ENCODE results near the gene YTHDC2.
"Not testable (repeated sequence)": the region's sequence is repeated elsewhere in the genome, so short reads cannot be mapped to it uniquely, and the experiment has no call there.

The YTHDC2 gene

DNA sequence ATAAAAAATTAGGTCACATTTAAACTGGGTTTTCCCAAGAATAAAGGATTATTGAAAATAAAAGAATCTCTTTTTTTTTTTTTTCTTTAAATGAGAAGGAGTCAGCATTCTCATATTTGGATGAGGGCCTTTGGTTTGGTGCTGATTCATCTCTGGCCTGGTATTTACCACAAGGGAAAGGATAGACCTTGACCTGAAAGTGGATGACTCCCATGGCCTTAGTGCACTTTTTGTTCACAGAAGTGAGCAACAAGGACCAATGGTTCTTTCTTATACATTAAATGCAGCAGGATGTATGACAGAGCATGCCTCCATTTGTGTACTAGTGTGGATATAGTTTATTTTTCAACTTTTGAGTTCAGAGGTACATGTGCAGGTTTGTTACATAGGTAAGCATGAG lies 6.9 kb downstream of the YTHDC2 start:
- peak; percentile 41 for DNase-seq

DNA sequence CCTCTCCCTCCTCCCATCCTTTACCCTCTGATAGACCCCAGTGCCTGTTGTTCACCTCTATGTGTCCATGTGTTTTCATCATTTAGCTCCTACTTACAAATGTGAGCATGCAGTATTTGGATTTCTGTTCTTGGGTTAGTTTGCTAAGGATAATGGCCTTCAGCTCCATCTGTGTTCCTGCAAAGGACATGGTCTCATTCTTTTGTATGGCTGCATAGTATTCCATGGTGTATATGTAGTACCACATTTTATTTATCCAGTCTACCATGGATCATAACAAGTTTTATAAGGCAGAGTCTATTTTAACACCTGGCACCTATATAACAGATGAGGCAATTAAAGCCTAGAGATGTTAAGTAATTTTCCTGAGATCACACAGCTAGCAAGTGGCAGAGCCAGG lies 7.4 kb downstream of the YTHDC2 start:
- no peak for DNase-seq

DNA sequence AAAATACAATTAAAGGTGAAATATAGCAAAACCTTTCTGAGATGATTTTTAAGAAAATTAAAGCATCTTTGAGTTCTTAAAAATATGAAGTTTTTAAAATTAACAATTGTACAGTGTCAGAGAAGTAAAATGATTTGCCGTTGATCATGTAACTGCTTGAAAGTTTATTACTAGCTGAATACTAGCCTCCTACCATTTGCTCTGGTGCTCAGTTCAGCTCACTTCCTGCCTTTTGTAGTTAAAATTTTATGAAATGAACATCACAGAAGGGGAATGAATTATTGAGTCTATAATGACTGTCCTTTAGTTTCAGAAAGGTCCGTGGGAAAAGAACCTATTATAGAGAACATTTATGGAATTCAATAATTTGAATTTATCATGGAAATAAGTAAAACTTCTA lies 9.7 kb downstream of the YTHDC2 start:
- DNase-seq, result no peak

DNA sequence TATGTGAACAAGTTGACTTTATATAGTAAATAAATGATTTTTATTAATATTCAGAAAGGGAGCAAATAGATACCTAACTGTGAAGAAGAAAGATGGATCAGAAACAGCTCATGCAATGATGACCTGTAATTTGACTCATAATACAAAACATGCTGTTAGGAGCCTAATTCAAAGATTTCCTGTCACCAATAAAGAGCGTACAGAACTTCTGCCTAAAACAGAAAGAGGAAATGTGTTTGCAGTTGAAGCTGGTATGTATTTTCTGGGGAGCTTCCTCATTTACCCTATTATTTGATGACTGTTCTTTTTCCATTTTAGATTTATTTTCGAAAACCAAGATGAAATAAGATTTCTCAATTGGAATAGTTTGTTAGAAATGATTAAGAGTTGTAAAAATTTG lies 11.4 kb downstream of the YTHDC2 start:
- DNase-seq, result no peak

DNA sequence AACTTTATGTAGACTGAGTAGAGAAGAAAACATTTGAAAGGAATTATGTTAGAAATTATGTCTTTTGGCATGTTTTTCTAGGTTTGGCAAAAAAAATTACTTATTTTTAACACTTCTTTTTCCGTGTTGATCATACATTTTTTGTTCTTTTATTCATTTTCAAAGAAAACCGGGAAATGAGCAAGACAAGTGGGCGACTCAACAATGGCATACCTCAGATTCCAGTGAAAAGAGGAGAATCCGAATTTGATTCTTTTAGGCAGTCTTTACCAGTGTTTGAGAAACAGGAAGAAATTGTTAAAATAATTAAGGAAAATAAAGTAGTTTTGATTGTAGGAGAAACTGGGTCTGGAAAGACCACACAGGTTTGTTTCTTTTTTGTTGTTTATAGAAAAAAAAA lies 12.9 kb downstream of the YTHDC2 start:
- no peak for DNase-seq

DNA sequence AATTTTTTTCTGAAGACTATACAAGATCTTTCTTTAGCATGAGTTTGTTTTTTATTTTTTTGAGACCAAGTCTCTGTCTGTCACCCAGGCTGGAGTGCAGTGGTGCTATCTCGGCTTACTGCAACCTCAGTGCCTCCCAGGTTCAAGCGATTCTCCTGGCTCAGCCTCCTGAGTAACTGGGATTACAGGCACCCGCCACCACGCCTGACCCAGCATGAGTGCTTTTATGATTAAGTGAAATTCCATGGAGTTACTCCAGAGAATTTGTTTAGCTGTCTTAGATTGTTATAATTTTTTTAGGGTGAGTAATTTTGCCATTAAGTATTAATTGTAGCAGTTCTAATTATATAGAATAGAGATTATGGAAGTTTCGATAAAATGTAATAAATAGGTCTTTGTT lies 14.3 kb downstream of the YTHDC2 start:
- DNase-seq, result no peak

DNA sequence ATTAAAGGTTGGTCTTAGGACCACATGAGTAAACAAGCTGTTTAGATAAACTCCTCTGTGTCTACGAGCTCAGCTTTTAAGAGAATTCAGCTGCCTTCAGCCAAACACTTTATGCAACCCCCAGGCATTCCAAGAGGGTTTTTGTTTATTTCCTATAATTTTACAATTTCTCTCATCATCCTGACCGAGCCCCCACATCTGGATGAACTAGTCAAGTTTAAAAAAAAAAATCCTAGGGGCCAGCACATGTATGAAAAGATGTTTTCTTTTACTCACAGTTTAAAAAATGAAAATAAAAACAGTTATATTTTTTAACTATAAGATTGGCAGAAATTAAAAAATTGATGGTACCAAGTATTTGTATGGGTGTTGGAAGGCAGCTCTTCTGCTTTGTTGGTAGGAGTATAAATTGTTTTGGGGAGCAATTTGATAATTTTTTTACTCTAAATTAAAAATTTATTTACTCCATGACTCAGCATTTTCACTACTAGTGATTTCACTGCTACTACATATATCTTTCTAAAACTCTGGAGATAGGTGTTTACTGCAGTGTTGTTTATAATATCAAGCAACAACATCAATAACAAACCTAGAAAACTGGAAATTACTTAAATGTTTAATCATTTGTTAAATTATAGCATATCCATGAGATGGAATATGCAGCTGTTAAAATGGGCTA lies 18.1 kb downstream of the YTHDC2 start:
- no peak for DNase-seq

DNA sequence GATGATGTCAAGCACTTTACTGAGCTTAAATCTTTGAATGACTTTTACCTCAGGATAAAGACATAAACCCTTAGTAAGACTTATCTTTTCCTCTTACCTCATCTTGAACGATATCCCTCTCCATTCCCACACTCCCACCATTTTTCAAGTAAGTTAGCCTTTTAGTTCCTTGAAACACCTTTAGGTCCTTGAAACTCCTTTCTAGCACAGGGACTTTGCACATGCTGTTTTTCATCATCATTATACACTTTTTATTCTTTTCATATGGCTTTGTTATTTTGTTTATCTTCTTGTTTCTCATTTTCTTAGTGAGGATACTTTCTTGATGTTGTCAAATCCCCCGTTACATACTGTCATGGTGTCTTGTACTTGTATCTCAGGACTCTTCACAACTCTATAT lies 24.8 kb downstream of the YTHDC2 start:
- no peak for DNase-seq

DNA sequence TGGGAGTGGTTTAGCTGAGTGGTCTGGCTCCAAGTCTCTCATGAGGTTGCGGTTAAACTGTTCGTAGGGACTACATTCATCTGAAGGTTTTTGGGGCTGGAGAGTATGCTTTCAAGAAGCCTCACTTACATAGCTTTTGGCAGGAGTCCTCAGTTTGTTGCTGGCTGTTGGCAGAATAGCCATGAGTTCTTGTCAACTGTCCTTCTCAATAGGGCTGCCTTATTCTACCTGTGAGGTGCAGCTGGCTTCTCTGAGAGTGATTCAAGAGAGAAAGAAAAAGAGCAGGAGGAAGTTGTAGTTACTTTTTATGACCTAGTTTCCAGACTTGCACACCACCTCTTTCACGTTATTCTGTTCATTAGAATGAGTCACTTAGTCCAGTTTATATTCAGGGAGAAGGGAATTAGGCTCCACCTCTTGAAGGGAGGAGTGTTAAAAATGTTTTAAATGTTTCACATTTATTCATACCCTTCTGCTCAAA lies 33.2 kb downstream of the YTHDC2 start:
- peak; percentile 49 for DNase-seq

DNA sequence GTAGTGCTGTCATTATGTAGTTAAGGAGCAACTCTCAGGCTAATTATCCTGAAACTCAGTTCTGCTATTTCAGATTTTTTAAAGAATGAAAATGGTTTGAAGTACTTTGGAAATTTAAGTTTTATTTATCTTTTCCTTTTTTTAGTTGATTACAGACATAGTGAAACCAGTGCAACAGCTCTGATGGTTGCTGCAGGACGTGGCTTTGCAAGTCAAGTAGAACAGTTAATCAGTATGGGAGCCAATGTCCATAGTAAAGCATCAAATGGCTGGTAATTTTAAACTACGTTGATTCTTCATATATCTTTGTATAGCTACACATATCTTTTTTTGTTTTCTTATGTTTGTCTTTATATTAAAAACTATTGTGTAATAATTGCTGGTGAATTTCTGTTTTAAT lies 34.9 kb downstream of the YTHDC2 start:
- no peak for DNase-seq

DNA sequence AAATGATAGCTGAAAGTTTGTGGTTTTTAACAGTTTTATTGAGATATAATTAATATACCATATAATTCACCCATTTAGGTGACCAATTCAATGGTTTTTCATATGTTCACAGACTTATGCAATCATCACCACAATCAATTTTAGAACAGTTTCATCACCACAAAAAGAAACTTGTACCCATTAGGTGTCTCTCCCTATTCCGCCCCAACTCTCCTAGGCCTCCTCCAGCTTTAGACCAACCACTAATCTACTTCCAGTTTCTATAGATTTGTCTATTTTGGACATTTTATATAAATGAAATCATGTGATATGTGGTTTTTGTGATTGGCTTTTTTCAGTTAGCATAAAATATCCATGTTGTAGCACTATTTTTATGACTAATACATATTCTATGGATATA lies 38.6 kb downstream of the YTHDC2 start:
- no peak for DNase-seq

DNA sequence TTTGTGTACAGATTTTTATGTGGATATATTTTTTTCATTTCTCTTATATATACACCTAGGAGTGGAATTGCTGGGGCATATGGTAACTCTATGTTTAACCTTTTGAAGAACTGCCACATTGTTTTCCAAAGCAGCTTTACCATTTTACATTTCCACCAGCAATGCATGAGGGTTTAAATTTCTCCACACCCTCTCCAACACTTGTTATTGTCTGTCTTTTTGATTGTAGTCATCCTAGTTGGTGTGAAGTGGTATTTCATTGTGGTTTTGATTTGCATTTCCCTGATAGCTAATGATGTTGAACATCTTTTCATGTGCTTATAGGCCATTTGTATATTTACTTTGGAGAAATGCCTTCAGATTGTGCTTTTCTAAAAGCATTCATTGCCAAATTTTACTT lies 39.1 kb downstream of the YTHDC2 start:
- DNase-seq, result no peak

DNA sequence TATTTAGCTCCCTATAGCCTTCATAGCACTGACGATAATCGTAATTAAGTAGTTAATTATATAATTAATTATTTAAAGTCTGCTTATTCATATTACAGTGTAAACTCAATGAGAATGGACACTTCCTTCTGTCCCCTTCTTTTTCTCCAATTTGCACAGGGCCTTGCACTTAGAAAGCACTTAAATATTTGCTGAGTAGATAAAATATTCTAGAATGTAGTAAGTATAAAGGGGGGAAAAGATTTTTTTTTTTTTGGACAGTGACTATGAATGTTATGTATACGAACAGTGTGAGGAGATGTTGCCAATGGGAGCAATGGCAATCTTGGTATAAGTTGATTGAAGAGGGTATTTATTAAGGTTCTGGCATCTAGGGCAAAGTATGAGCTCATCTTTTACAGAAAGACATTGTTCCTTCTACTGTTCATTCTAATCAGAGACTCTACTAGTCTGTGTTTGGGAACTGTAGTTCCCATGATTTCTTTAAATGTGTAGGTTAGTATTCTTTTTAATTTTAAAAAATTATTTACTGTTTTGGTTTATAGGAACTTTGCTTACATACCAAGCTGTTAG lies 49.4 kb downstream of the YTHDC2 start:
- no peak for DNase-seq

DNA sequence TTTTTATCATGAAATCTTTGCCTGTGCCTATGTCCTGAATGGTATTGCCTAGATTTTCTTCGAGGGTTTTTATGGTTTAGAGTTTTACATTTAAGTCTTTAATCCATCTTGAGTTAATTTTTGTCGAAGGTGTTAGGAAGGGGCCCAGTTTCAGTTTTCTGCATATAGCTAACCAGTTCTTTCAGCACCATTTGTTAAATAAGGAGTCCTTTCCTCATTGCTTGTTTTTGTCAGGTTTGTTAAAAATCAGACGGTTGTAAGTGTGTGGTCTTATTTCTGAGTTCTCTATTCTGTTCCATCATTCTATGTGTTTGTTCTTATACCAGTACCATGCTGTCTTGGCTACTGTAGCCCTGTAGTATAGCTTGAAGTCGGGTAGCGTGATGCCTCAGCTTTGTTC lies 55.9 kb downstream of the YTHDC2 start:
- DNase-seq, result no peak

DNA sequence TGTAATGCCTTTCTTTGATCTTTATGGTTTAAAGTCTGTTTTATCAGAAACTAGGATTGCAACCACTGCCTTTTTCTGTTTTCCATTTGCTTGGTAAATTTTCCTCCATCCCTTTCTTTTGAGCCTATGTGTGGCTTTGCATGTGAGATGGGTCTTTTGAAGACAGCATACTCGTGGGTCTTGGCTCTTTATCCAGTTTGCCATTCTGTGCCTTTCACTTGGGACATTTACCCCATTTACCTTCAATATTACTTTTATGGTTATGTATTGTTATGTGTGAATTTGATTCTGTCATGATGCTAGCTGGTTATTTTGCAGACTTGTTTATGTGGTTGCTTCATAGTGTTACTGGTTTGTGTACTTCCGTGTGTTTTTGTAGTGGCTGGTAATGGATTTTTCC lies 59.2 kb downstream of the YTHDC2 start:
- no peak for DNase-seq

DNA sequence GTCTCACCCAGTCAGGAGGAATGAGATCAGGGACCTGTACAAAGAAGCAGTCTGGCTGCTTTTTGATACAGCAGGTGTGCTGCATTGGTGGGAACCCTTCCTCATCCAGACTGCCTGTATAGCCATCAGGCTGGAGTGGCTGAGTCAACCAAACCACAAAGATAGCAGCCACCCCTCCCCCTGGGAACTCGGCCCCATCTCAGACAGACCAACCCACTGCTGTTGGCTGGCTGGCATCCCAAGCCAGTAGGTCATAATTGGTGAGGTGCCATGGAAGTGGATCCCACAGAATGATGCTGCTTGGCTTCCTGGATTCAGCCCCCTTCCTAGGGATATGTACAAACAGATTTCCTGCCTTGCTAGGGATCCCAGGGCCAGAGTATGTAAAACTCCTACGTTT lies 60.9 kb downstream of the YTHDC2 start:
- DNase-seq, result peak; percentile 90

DNA sequence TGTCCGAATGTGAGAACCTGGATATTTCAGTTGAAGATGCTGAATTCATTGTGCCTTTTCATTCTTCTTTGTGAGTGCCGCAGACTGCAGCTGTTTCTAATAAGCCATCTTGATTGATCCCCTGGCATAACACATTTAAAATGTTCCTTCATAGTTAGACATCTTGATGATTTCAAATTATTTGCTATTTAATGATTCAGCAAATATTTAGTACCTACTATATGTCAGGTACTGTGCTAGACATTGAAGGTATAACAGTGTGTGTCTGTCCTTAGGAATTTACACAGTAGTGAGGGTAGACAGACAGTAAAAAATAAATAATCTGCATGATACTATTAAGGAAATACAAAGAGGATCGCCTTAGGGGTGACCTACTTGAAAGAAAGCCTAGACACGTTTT lies 61.6 kb downstream of the YTHDC2 start:
- DNase-seq, result no peak

DNA sequence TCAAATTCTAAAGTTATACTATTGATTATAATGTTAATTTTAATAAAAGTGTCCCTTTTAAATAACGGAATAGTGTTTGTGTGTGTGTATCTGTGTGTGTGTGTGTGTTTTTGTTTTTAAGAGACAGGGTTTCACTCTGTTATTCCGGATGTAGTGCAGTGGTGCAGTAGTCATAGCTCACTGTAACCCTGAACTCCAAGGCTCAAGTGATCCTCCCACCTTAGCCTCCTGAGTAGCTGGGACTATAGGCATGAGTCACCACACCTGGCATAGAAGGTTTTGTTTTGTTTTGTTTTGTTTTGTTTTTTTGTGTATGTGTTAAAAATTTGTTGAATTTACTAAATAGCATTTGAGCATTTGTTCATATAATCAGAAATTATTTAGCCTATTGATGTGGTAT lies 64.6 kb downstream of the YTHDC2 start:
- no peak for DNase-seq

DNA sequence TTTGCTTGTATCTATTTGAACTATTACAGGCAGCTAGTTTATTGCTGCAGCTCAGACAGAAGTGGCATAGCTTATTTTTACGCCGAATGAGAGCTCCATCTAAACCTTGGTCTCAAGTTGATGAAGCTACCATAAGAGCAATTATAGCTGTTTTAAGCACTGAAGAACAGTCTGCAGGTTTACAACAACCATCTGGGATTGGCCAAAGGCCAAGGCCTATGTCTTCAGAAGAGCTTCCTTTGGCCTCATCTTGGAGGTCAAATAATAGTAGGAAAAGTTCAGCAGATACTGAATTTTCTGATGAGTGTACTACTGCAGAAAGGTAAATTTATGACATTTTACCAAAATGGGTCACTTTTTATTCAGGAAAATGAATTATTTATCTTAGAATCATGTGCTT lies 67.9 kb downstream of the YTHDC2 start:
- DNase-seq, result no peak

DNA sequence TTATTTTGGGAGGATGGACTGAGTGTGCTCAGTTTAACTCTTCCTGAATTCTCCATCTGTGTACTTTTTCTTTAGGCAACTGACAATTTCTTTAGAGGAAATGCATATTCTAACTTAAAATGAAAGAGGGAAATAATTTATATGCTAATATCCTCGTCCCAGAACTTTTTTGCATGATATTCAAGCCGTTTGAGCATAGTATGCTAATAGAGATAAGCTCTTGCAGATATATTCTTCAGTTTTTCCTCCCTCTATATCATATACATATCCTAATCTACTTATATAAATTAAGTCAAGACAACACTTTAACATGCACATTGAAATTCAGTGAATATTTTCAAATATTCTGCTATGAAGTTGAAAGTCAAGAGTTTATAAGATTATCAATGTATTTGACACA lies 84.7 kb downstream of the YTHDC2 start:
- no peak for DNase-seq

DNA sequence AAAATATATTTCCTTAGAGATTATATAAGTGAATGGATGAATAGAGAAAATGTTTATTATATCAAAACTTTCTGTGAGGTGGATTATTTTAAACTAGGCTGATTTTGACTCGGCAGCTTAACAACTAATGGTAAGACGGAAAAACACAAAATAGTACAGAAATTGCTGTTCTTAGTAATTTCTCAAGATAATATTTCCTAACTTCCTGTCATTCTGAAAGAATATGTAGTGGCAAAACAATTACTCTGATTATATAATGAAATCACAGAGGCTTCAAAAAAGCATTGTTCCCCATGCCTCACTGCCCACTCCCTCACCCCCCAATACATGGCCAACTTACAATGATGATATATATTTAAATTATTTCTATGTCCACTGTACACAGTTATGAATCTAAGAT lies 85.4 kb downstream of the YTHDC2 start:
- DNase-seq, result no peak

DNA sequence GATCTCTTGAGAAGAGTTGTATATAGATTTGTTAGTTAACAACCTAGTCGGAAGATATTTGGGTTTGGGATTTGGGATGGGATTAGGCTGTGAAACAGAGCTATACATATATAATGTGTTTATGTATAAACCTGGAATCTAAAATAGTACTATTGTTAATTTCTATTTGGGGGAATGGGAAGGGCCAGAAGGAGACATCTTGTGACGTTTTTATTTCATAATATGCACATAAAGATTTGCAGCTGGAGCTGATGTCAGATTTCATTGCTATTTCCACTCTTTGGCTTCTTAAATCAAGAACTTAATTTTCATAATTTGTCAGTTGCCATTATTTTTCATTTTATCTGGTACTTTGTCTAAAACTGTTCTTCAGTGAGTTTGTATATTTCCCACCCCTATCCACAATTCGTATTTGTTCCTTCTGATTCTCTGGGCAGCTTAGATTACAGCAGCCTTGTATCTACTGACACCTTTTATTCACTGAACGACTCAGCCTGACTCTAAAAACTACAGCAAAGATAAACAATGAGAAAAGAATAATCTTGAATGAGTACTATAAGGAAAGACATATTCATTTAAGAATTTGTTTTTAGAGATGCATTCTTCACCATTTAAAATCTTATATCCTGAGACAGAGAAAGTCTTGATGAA lies 86.9 kb downstream of the YTHDC2 start:
- no peak for DNase-seq

DNA sequence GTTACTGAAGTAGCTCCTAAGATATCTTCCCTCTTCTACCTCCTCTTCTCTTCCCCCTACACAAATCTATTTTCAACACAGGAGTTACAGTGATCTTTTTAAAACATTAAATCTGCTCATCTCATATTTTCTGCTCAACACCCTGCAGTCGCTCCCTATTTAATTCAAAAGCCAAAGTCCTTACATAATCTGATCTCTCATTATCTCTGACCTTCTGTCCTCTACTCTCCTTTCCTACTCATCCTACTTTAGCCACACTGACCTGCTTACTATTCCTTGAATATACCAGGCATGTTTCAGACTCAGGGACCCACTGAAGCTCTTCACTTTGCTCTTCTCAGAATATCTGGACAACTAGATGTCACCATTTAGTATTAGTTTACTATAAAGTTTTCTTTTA lies 87.9 kb downstream of the YTHDC2 start:
- no peak for DNase-seq

DNA sequence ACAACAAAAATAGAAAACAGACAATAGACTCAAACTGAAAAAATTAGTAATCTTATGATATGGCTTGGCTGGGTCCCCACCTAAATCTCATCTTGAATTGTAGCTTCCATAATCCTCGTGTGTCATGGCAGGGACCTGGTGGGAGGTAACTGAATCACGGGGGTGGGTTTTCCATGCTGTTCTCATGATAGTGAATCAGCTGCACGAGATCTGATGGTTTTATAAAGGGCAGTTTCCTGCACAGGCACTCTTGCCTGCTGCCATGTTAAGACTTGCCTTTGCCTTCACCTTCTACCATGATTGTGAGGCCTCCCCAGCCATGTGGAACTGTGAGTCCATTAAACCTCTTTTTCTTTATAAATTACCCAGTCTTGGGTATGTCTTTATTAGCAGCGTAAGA lies 89.8 kb downstream of the YTHDC2 start:
- DNase-seq, result not testable (repeated sequence)

Measured in fibroblast of skin of abdomen (primary cell).